ENCODE measurements around the gene MAP4K5. TPM values are rescaled to one million over a fixed set of nuclear protein-coding genes. Genes with fewer than 3 reads are reported as not detected.
A peak's percentile ranks its signal among the peaks of the same experiment; 100 is the strongest.

MAP4K5 gene
- total and polyA plus RNA-seq, 12 donors: 7.1 to 19.8 (median 11.2) TPM

DNA sequence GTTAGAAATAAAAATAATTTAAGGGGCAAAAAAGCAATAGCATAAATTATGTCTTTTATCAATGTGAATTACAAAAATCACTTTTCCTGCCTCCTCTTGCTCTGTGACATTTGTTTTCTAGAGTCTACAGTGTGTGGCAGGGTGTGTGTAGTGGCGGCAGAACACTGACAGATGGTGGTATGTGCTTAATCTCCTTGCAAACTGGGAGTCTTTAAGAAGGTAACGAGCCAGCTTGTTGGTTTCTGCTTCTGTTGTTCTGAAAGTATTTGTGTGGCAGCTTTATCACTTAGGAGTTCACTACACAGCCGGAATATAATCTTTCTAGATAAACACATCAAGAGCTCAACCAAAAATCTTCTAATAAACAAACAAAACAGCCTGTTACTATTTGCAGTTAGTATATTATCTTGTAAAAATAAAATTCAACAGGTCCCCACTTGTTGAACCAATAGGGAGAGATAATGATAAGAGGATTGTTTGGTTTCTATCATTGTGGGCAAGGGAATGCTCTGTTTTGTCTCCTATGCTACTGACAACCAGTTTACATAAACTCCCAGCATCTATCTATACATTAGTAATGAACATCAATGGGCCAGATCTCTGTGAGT is 148.6 kb downstream of the MAP4K5 start:
- no peak overlapping the region for H3K27ac ChIP-seq
- intact Hi-C loops (cut with DNase I): no loop called here
- no peaks in the 10 kb centered on the region for H3K27me3 ChIP-seq
- H3K4me1 ChIP-seq: no peaks in the 10 kb centered on the region
- H3K9me3 ChIP-seq: no peaks in the 10 kb centered on the region
- H3K36me3 ChIP-seq: no peaks in the 10 kb centered on the region
- ATAC-seq (peak in 1 of 8 donors; percentile 44), DNase-seq (no peak)
- no peak overlapping the region for H3K4me3 ChIP-seq
- TF ChIP-seq, protein P1, sequence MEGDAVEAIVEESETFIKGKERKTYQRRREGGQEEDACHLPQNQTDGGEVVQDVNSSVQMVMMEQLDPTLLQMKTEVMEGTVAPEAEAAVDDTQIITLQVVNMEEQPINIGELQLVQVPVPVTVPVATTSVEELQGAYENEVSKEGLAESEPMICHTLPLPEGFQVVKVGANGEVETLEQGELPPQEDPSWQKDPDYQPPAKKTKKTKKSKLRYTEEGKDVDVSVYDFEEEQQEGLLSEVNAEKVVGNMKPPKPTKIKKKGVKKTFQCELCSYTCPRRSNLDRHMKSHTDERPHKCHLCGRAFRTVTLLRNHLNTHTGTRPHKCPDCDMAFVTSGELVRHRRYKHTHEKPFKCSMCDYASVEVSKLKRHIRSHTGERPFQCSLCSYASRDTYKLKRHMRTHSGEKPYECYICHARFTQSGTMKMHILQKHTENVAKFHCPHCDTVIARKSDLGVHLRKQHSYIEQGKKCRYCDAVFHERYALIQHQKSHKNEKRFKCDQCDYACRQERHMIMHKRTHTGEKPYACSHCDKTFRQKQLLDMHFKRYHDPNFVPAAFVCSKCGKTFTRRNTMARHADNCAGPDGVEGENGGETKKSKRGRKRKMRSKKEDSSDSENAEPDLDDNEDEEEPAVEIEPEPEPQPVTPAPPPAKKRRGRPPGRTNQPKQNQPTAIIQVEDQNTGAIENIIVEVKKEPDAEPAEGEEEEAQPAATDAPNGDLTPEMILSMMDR (IDR thresholded peaks at IDR 0.05): no peak
- WGBS, 2 donors: 46 to 58% methylated on average over 3 of the region's 3 CpGs

DNA sequence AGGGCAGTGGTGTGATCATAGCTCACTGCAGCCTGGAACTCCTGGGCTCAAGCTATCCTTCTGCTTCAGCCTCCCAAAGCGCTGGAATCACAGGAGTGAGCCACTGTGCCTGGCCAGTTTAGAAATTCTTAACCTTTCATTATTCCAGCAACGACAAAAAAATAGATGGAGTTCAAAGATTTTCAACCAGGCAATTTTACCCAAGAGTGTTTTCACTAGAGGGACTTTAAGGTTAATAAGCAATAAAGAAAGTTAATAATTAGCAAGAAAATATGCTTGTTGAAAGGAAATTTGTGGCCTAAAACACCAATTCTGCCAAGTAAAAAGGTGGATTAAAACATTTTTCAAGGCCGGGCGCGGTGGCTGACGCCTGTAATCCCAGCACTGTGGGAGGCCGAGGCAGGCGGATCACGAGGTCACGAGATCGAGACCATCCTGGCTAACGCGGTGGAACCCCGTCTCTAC is 150.5 kb downstream of the MAP4K5 start:
- TF ChIP-seq, protein P1 (IDR thresholded peaks at IDR 0.05): no peak
- ATAC-seq: no peak
- H3K4me1 ChIP-seq: no peaks in the 10 kb centered on the region
- WGBS, 2 donors: 97 to 98% methylated on average over 14 of the region's 14 CpGs
- no peaks in the 10 kb centered on the region for H3K27me3 ChIP-seq
- no peak for DNase-seq
- intact Hi-C loops (cut with DNase I): no loop called here
- no peak overlapping the region for H3K27ac ChIP-seq
- H3K36me3 ChIP-seq: no peaks in the 10 kb centered on the region
- no peaks in the 10 kb centered on the region for H3K9me3 ChIP-seq
- H3K4me3 ChIP-seq: no peak overlapping the region

DNA sequence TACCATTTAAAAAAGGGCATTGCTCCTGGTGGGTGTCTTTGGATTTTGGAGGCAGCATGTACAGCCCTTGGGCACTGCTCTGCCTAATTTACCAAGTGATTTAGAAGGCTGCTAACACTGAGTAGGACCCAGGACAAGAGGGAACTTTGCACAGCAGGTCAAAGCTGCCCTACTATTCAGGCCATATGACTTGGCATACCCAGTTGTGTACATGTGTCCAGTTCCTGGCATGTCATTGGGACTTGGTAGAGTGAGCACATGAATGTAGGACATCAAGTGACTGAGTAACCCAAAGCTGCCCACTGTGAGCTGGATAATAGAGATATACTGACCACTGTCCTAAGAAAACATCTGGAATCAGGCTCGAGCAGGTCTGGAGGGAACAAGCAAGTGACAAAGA is 151.4 kb downstream of the MAP4K5 start:
- intact Hi-C loops (cut with DNase I): no loop called here

DNA sequence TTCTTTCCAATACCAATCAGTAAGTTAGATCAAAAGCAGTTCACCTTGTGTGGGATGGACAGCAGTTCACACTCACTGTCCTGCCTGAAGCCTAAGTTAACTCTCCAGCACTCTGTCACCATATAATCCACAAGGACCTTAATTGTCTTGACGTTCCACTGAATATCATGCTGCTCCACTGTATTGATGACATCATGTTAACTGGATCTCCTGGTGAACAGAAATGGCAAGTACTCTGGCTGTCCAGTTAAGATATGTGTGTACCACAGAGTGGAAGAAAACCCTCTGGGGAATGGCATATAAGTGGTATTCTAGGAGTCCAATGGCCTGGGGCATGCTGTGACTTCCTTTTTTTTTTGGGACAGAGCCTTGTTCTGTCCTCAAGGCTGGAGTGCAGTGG is 151.9 kb downstream of the MAP4K5 start:
- ATAC-seq (no peak), DNase-seq (no peak)
- TF ChIP-seq, protein P1 (IDR thresholded peaks at IDR 0.05): no peak
- H3K36me3 ChIP-seq: no peaks in the 10 kb centered on the region
- H3K27ac ChIP-seq: no peak overlapping the region
- H3K4me1 ChIP-seq: peaks cover 0 to 6% (median 0%) of the 10 kb centered on the region in 9 donors
- H3K4me3 ChIP-seq: no peak overlapping the region
- intact Hi-C loops (cut with DNase I): no loop called here
- WGBS, 2 donors: 96 to 97% methylated on average over 1 of the region's 1 CpG
- no peaks in the 10 kb centered on the region for H3K27me3 ChIP-seq
- H3K9me3 ChIP-seq: no peaks in the 10 kb centered on the region

More for the DNA sequence above, 151.4 kb downstream of the MAP4K5 start:
- H3K4me1 ChIP-seq: peaks cover 0 to 5% (median 0%) of the 10 kb centered on the region in 9 donors
- ATAC-seq: no peak
- H3K4me3 ChIP-seq: no peak overlapping the region
- no peaks in the 10 kb centered on the region for H3K27me3 ChIP-seq
- no peaks in the 10 kb centered on the region for H3K36me3 ChIP-seq
- DNase-seq: no peak
- H3K9me3 ChIP-seq: no peaks in the 10 kb centered on the region
- TF ChIP-seq, protein P1 (IDR thresholded peaks at IDR 0.05): no peak
- H3K27ac ChIP-seq: no peak overlapping the region
- WGBS, 2 donors: 91 to 93% methylated on average over 1 of the region's 1 CpG

Measured in heart right ventricle (tissue), 16 donors.